Ishikawa (cell line): ENCODE results near the gene RBMS3.

ENCODE experiments used
- CEBPB ChIP-seq: IDR thresholded peaks from 2 replicates; pipeline ENCODE4 v1.6.1; 2012
- EP300 ChIP-seq: IDR thresholded peaks from 2 replicates; pipeline ENCODE4 v1.6.1; 2012; ENCODE audit warnings: borderline replicate concordance
- FOXM1 ChIP-seq: IDR thresholded peaks from 2 replicates; pipeline ENCODE4 v1.6.1; 2012; ENCODE audit warnings: low read depth, borderline replicate concordance
- NFIC ChIP-seq: IDR thresholded peaks from 2 replicates; pipeline ENCODE4 v1.6.1; 2012
- RAD21 ChIP-seq: IDR thresholded peaks from 2 replicates; pipeline ENCODE4 v1.6.1; 2012; ENCODE audit warnings: low read depth
- TAF1 ChIP-seq: IDR thresholded peaks from 2 replicates; pipeline ENCODE4 v1.6.1; 2012; ENCODE audit warnings: low read depth, mild to moderate bottlenecking
- TCF12 ChIP-seq: IDR thresholded peaks from 2 replicates; pipeline ENCODE4 v1.6.1; 2012; ENCODE audit warnings: low read depth
- TEAD4 ChIP-seq: IDR thresholded peaks from 2 replicates; pipeline ENCODE4 v1.6.1; 2012
- YY1 ChIP-seq: IDR thresholded peaks from 2 replicates; pipeline ENCODE4 v1.6.1; 2012; ENCODE audit warnings: low read depth
- TF ChIP-seq, protein P1 (sequence below): IDR thresholded peaks from 2 replicates; pipeline ENCODE4 v1.6.1; 2012
- TF ChIP-seq, protein P2 (sequence below): IDR thresholded peaks from 2 replicates; pipeline ENCODE4 v1.6.1; 2012; ENCODE audit warnings: low read depth, mild to moderate bottlenecking

DNA sequence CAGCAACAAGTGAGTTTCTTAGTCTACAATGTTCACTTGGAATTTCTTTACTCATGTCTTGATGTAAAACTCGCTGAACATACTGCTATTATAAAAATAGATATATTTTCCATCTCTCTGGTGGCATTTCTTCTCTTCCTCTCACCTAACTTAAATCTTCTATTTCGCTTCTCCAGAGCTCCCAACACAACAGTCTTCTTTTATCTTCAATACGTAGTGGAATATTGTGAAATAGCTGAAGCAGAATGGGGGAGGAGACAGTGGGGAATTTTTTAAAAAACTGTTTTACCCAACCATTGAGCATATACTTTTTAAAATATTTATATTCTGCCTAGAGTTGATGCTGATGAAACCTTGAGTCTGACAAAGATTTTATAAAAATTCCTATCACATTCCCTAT, 548.5 kb downstream of the RBMS3 start:
- no peak for TF ChIP-seq YY1
- TF ChIP-seq TAF1 = no peak
- TF ChIP-seq RAD21 = no peak
- no peak for TF ChIP-seq FOXM1
- no peak for TF ChIP-seq EP300
- TF ChIP-seq, protein P1, sequence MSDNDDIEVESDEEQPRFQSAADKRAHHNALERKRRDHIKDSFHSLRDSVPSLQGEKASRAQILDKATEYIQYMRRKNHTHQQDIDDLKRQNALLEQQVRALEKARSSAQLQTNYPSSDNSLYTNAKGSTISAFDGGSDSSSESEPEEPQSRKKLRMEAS = no peak
- no peak for TF ChIP-seq NFIC
- TF ChIP-seq TEAD4 = no peak
- no peak for TF ChIP-seq TCF12
- TF ChIP-seq CEBPB = no peak
- TF ChIP-seq, protein P2, sequence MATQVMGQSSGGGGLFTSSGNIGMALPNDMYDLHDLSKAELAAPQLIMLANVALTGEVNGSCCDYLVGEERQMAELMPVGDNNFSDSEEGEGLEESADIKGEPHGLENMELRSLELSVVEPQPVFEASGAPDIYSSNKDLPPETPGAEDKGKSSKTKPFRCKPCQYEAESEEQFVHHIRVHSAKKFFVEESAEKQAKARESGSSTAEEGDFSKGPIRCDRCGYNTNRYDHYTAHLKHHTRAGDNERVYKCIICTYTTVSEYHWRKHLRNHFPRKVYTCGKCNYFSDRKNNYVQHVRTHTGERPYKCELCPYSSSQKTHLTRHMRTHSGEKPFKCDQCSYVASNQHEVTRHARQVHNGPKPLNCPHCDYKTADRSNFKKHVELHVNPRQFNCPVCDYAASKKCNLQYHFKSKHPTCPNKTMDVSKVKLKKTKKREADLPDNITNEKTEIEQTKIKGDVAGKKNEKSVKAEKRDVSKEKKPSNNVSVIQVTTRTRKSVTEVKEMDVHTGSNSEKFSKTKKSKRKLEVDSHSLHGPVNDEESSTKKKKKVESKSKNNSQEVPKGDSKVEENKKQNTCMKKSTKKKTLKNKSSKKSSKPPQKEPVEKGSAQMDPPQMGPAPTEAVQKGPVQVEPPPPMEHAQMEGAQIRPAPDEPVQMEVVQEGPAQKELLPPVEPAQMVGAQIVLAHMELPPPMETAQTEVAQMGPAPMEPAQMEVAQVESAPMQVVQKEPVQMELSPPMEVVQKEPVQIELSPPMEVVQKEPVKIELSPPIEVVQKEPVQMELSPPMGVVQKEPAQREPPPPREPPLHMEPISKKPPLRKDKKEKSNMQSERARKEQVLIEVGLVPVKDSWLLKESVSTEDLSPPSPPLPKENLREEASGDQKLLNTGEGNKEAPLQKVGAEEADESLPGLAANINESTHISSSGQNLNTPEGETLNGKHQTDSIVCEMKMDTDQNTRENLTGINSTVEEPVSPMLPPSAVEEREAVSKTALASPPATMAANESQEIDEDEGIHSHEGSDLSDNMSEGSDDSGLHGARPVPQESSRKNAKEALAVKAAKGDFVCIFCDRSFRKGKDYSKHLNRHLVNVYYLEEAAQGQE = no peak
